ENCODE data around the gene ZFP1. TPM values are rescaled to one million over a fixed set of nuclear protein-coding genes. Genes with fewer than 3 reads are reported as not detected.
"Not testable (repeated sequence)": the region's sequence is repeated elsewhere in the genome, so short reads cannot be mapped to it uniquely, and the experiment has no call there.

ZFP1 gene
- total RNA-seq, 1 donor from 2014 or later, result 19.8 TPM

- Mint-ChIP-seq H3K4me1 (ENCODE audit: unreplicated experiment) (peaks cover 4% of the 10 kb centered on the region), H3K4me3 (no peak overlapping the region), H3K36me3 (no peaks in the 10 kb centered on the region), H3K9me3 (no peaks in the 10 kb centered on the region), H3K27me3 (no peaks in the 10 kb centered on the region), H3K27ac (peak overlapping the region; percentile 43)
- no peak for TF ChIP-seq CTCF (conservative IDR thresholded peaks at IDR 0.05)
- DNase-seq (ENCODE audit: extremely low spot score, unreplicated experiment), result no peak
These were observed 55.5 kb downstream of the ZFP1 start for GRCh38 chr16:75203667-75204409.

GRCh38 chr16:75204410-75204758, 56.1 kb downstream of the ZFP1 start:
- Mint-ChIP-seq H3K4me3 (no peak overlapping the region), H3K9me3 (no peaks in the 10 kb centered on the region), H3K27ac (no peak overlapping the region), H3K4me1 (ENCODE audit: unreplicated experiment) (peaks cover 4% of the 10 kb centered on the region), H3K36me3 (no peaks in the 10 kb centered on the region), H3K27me3 (no peaks in the 10 kb centered on the region)
- TF ChIP-seq CTCF (conservative IDR thresholded peaks at IDR 0.05), result no peak
- no peak for DNase-seq (ENCODE audit: extremely low spot score, unreplicated experiment)

GRCh38 chr16:75204905-75205304, 56.6 kb downstream of the ZFP1 start:
- not testable (repeated sequence) for H3K4me1 Mint-ChIP-seq (ENCODE audit: unreplicated experiment); DNase-seq (ENCODE audit: extremely low spot score, unreplicated experiment); H3K27ac Mint-ChIP-seq; H3K27me3 Mint-ChIP-seq; H3K9me3 Mint-ChIP-seq; H3K4me3 Mint-ChIP-seq; H3K36me3 Mint-ChIP-seq

- H3K9me3 Mint-ChIP-seq; H3K27ac Mint-ChIP-seq; H3K4me3 Mint-ChIP-seq; H3K4me1 Mint-ChIP-seq (ENCODE audit: unreplicated experiment); H3K36me3 Mint-ChIP-seq; DNase-seq (ENCODE audit: extremely low spot score, unreplicated experiment); H3K27me3 Mint-ChIP-seq: not testable (repeated sequence)
These were observed 57.1 kb downstream of the ZFP1 start for GRCh38 chr16:75205438-75205837.

- H3K27ac Mint-ChIP-seq; DNase-seq (ENCODE audit: extremely low spot score, unreplicated experiment); H3K9me3 Mint-ChIP-seq; H3K27me3 Mint-ChIP-seq; H3K36me3 Mint-ChIP-seq; H3K4me3 Mint-ChIP-seq; H3K4me1 Mint-ChIP-seq (ENCODE audit: unreplicated experiment): not testable (repeated sequence)
These were observed 57.8 kb downstream of the ZFP1 start for GRCh38 chr16:75205961-75206748.

GRCh38 chr16:75206749-75207451, 58.6 kb downstream of the ZFP1 start, which contains the start of gene CTRB2:
TSS of gene CTRB2 (minus strand) at chr16:75207161. CDS start at chr16:75207141, 20 bp downstream.
- H3K9me3 Mint-ChIP-seq, result no peaks in the 10 kb centered on the region
- no peaks in the 10 kb centered on the region for H3K27me3 Mint-ChIP-seq
- H3K4me1 Mint-ChIP-seq (ENCODE audit: unreplicated experiment), result peaks cover 4% of the 10 kb centered on the region
- H3K36me3 Mint-ChIP-seq, result no peaks in the 10 kb centered on the region
- DNase-seq (ENCODE audit: extremely low spot score, unreplicated experiment), result no peak
- H3K4me3 Mint-ChIP-seq, result no peak within 1 kb of the TSS
- TF ChIP-seq CTCF (conservative IDR thresholded peaks at IDR 0.05), result no peak
- H3K27ac Mint-ChIP-seq, result no peak within 1 kb of the TSS

- DNase-seq (ENCODE audit: extremely low spot score, unreplicated experiment), result no peak
- Mint-ChIP-seq H3K27ac (no peak overlapping the region), H3K27me3 (no peaks in the 10 kb centered on the region), H3K4me3 (no peak overlapping the region), H3K4me1 (ENCODE audit: unreplicated experiment) (peaks cover 4% of the 10 kb centered on the region), H3K9me3 (no peaks in the 10 kb centered on the region), H3K36me3 (no peaks in the 10 kb centered on the region)
- no peak for TF ChIP-seq CTCF (conservative IDR thresholded peaks at IDR 0.05)
These were observed 59.5 kb downstream of the ZFP1 start for GRCh38 chr16:75207831-75208230.

All from type B pancreatic cell (in vitro differentiated cells).